HG02938 (cell line): Measurements from ENCODE around the gene RBPJL.

Experiments used
- ATAC-seq: cut with Tn5 transposase; IDR thresholded peaks from one replicate; pipeline ENCODE4 v1.9.1; 2021; ENCODE audit warnings: mild to moderate bottlenecking, moderate library complexity; ENCODE audit not compliant: unreplicated experiment

The RBPJL gene

GRCh38 chr20:45293041-45294002 lies 13.3 kb upstream of the RBPJL start:
- no peak for ATAC-seq

- ATAC-seq, result no peak
Measured at GRCh38 chr20:45294003-45294368, 12.7 kb upstream of the RBPJL start.

DNA sequence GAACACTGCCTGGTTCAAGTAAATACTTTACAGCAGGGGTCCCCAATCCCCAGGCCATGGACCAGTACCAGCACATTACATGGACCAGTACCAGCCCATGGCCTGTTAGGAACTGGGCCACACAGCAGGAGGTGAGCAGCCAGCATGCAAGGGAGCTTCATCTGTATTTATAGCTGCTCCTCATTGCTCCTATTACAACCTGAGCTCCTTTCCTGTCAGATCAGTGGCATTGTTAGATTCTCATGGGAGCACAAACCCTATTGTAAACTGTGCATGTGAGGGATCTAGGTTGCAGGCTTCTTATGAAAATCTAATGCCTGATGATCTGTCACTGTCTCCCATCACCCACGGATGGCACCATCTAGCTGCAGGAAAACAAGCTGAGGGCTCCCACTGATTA lies 12.0 kb upstream of the RBPJL start:
- no peak for ATAC-seq

GRCh38 chr20:45297786-45298497 lies 8.7 kb upstream of the RBPJL start:
- no peak for ATAC-seq

- ATAC-seq, result no peak
Measured at GRCh38 chr20:45299786-45300185, 6.9 kb upstream of the RBPJL start.

DNA sequence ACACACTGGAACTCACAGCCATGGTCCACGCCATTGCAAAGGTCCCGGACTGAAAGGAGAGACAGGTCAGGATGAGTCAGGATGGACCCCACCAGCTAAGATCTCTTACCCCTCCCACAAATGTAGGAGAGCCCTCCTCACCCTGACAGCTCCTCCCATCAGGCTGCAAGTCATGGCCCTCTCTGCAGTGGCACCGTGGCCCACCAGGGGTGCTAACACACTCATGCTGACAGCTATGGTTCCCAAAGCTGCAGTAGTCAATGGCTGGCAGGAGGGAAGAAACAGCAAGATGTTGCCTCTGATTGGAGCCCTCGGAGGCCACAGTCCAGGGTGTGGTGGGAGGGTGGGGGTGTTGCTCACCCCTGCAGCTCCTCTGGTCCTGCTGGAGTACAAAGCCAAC lies 5.7 kb upstream of the RBPJL start:
- ATAC-seq, result no peak

DNA sequence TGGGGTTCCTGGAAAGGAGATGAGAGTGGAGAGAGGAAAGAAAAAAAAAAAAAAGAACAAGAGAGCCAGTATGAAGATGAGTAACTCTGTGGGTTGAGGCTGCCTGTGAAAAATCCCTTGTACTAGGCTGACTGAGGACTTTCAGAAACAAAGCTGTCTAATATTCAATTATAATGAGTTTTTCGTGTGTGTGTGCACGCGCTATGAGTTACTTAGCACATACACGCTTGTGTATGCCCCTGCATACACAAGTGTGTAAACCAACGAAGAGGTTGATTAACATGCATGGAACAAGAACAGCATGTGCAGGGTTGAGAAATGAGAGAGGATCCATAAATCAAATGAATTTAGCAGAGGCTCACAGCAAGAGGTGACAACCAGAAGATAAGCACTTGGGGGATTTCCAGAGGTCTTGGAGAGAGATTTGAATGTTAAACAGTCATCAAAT lies 4.8 kb upstream of the RBPJL start:
- ATAC-seq, result no peak

GRCh38 chr20:45303586-45304463 lies 2.8 kb upstream of the RBPJL start:
- ATAC-seq, result no peak

DNA sequence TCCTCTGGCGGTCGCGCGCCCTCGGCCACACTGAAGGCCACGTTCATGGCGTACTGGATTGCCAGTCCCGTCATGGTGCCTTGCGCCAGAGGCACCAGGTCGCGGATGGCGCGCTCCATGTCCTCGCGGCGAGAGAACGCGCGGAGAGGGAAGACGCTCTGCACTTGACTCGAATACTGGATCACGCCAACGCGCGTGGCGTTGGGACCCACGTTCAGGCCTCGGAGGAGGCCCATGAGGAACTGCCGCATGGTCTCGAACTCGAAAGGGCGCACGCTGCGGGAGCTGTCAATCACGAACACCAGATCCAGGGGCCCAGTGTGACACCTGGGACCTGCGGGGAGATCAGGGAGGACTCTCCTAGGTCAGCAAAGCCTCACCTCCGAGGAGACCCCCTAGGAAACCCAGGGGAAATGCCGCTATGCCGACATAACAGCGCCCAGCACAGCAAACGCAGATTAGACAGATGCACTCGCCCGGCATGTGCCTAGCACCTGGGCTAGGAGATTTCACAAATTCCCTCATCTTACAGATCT lies 2.1 kb upstream of the RBPJL start:
- no peak for ATAC-seq

DNA sequence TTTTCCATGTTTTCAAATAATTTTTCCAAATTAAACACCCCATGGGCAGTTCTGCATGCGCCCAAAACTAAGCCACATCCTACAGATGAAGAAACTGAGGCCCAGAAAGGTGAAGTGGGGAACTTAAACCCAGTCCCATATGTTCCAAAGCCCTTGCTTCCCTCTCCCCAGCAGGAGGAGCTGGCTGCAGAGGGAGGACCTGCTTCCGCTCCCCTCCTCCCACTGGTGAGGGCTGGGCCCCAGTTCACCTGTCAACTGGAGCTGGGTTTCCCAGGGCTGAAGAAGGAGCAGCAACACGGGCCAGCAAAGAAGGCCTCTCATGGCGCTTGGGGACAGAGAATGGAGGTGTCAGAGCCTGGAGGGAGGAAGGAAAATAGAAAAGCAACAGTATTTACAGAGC lies 1.4 kb upstream of the RBPJL start:
- no peak for ATAC-seq

DNA sequence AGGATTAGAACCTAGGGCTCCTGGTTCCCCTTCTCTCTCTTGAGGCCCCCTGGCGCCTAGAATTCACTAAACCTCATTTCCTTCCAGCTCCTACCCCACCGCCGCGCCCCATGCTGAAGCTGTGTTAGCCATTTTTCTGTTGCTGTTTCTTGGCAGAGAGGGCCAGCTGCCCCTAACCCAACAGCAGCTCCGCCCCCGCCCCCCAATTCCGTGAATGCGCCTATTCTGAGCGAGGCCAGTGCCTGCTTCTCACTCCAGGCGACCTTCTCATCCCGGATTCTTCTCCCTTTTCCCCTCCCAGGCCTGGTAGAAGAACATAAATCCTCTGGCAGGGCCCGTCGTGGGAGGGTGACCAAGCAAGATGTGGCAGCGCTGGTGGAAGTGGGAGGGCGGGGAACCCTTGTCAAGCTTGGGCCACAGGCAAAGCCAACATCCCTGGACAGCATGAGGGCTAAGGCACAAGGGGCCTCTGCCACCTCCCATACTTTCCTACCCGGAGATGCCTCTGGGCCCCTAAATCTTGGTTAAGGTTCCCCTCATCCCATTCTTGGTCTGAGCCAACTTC lies 518 bp downstream of the RBPJL start:
- ATAC-seq, result no peak

- no peak for ATAC-seq
Measured at GRCh38 chr20:45308117-45308778, 1.6 kb downstream of the RBPJL start, which contains the start of gene MATN4. Gene MATN4 (minus strand): TSS chr20:45308299. CDS start chr20:45305582, 2,717 bp downstream.

GRCh38 chr20:45309075-45309474 lies 2.4 kb downstream of the RBPJL start:
- ATAC-seq, result no peak

- ATAC-seq, result no peak
Measured at GRCh38 chr20:45311589-45312211, 5.1 kb downstream of the RBPJL start.

GRCh38 chr20:45312241-45312640 lies 5.6 kb downstream of the RBPJL start:
- no peak for ATAC-seq

DNA sequence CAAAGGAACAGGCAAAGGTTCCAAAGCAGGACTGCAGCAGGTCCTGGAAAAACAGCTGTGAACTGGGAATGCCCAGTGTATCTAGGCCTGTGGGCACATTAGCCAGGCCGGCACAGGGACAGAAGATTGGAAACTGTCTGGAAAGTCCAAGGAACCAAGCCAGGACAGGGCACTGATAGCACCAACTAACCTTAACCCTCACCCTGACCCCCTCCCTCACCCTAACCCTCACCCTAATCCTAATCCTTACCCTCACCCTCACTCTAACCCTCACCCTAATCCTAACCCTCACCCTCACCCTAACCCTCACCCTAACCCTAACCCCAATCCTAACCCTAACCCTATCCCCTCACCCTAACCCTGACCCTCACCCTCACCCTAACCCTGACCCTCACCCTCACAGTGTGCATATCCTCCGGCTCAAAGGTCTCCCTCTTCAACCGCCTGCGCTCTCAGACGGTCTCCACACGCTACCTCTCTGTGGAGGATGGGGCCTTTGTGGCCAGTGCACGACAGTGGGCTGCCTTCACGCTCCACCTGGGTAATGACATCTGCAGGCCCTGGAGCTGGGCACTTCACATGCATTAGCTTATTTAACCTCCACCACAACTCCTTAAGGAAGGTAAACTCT lies 6.5 kb downstream of the RBPJL start:
- ATAC-seq, result no peak

GRCh38 chr20:45313943-45314342 lies 7.3 kb downstream of the RBPJL start:
- no peak for ATAC-seq

DNA sequence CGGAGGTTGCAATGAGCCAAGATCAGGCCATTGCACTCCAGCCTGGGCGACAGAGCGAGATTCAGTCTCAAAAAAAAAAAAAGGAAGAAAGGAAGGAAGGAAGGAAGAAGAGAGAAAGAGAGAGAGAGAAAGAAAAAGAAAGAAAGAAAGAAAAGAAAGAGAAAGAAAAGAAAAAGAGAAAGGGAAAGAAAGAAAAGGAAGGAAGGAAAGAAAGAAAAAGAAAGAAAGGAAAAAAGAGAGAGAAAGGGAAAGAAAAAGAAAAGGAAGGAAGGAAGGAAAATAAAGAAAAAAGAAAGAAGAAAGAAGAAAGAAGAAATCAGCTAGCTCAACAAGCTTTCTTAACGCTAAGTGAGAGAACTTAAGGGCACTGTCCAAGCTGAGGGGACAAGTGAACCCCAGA lies 9.0 kb downstream of the RBPJL start:
- ATAC-seq, result no peak
